NOMO-1 treated with dmso at 0.1 percent for 144 hours (cell line): ENCODE results near the gene CYSRT1.

Experiments
- DNase-seq: peaks from one replicate; lab custom pipeline; 2025; ENCODE audit not compliant: unreplicated experiment; lab: John Stamatoyannopoulos, UW

Gene CYSRT1

DNA sequence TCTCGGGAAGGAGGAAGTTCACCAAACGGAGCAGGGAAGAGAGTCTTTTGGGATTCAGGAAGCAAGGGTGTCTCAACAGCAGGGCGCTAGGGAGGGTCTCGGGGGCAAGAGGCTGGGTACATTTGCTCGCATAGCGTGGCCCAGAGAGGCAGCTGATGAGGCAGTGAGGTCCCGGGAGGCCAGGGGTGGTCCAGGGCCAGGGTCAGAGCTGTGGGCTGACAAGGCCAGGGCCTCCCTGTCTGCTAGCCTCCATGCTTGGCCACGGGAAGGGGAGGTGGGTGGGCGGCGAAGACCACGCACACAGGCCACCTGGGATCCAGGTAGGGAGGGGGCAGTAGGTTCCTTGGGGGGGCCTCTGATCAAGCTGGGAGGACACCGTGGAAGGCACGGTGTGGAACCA is 13.4 kb upstream of the CYSRT1 start:
- no peak for DNase-seq

DNA sequence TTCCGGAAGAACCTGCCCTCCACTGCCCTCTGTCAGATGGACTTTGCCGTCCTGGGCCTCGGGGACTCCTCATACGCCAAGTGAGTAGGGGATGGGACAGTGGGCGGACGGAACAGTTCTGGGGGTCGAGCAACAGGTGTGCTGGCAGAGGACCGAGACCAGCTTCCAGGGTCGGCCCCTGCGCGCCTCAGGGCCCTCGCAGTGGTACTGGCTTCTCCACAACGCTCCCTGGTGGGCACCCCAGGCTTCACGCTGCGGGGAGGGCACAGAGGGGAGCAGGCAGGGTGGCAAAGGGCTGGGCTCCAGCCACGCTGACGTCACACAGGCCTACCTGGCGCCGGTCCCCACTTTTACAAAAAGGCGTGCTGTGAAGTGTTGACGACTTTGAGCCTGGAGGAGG is 12.5 kb upstream of the CYSRT1 start:
- no peak for DNase-seq

DNA sequence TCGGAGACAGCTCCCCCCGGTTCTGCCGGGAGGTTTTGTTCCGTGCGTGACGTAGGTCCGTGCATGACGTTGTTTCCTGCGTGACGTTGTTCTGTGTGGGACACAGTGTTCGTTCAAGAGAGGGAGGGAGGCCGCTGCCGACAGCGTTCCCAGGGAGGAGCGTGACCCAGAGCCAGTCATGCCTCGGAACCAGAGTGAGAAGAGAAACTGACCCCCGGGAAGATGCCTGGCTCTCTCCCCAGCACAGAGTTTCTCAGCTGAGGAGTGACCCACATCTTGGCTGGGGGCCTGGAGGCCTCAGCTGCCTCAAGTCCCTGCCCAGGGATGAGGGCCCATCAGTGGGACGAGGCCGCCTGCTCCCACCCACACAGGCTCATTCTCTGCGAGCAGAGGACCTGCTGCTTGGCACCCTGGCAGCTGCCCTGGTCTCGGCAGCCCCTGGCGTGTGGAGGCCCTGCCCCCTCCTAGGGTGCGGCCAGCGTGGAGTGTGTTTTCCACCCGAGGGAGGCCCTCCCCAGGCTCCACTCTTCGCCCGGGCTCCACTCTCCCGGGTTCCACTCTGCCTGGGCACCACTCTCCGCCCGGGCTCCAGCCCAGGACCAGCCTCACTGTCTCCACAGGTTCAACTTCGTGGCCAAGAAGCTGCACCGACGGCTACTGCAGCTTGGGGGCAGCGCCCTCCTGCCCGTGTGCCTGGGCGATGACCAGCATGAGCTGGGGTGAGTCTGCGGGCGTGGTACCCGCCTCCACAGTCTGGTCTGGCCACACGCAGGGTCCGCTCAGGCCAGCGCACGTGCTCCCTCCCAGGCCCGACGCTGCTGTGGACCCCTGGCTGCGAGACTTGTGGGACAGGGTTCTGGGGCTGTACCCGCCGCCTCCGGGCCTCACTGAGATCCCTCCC is 11.6 kb upstream of the CYSRT1 start:
- no peak for DNase-seq

DNA sequence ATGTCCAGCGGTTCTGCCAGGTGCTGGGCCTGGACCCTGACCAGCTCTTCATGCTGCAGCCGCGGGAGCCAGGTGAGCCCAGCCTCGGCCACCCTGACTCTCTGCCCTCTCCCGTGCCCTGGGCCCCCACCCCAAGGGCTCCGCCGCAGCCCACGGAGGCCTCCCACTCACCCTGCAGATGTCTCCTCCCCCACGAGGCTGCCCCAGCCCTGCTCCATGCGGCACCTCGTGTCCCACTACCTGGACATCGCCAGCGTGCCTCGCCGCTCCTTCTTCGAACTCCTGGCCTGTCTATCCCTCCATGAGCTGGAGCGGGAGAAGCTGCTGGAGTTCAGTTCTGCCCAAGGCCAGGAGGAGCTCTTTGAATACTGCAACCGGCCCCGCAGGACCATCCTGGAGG is 10.4 kb upstream of the CYSRT1 start:
- no peak for DNase-seq

DNA sequence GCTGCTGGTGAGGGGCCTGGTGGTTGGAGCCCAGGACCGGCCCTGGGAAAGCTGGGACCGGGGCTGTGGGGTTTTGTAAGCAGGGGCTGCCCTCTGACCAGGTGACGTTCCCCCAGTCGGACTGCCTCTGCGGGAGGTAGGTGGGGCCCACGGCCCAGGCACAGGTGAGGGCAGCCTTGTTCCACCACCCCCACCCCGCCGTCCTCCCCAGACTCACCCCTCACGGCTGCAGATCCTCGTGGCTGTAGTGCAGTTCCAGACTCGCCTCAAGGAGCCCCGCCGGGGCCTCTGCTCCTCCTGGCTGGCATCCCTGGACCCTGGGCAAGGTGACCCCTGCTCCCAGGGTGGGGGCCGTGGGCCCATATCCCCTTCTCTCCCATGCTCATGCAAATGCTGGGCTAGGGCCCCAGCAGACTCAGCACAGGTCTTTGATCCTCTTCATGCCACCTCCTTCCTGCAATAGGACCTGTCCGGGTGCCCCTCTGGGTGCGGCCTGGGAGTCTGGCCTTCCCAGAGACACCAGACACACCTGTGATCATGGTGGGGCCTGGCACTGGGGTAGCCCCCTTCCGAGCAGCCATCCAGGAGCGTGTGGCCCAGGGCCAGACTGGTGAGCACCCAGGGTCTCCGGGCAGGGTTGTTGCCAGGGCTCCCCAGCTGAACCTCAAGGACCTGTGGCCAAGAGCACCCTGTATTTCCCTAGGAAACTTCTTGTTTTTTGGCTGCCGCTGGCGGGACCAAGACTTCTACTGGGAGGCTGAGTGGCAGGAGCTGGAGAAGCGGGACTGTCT is 9.6 kb upstream of the CYSRT1 start:
- DNase-seq, result no peak

DNA sequence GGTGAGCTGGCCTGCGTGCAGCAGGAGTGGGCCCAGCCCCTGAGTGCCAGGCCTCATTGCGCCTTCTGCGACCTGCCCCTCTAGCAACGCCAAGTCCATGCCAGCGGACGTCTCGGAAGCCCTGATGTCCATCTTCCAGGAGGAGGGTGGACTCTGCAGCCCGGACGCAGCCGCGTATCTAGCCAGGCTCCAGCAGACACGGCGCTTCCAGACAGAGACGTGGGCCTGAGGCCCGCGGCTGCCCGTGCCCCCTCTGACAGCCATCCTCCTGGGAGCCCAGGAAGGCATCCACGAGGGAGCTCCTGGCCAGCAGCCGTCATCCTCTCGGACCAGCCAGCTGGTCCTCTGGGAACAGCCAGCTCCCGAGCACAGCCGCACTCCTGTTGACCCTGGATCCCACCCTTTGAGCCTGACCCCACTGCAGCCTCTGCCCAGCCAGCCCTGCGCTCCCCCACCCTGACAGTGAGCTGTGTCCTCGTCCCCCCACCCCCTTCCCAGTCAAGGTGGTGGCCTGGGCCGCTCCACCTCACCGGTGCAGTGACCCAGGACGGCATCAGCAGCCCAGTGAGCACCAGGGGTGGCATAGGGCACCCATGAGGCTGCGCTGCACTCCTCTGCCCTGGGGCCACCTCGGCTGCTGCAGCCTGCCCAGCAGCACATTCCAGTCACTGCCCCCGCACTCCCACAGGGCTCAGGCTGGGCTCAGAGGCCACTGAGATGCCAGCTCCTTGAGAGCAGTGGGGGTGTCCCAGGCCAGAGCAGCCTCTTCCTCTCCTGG is 8.6 kb upstream of the CYSRT1 start:
- no peak for DNase-seq

DNA sequence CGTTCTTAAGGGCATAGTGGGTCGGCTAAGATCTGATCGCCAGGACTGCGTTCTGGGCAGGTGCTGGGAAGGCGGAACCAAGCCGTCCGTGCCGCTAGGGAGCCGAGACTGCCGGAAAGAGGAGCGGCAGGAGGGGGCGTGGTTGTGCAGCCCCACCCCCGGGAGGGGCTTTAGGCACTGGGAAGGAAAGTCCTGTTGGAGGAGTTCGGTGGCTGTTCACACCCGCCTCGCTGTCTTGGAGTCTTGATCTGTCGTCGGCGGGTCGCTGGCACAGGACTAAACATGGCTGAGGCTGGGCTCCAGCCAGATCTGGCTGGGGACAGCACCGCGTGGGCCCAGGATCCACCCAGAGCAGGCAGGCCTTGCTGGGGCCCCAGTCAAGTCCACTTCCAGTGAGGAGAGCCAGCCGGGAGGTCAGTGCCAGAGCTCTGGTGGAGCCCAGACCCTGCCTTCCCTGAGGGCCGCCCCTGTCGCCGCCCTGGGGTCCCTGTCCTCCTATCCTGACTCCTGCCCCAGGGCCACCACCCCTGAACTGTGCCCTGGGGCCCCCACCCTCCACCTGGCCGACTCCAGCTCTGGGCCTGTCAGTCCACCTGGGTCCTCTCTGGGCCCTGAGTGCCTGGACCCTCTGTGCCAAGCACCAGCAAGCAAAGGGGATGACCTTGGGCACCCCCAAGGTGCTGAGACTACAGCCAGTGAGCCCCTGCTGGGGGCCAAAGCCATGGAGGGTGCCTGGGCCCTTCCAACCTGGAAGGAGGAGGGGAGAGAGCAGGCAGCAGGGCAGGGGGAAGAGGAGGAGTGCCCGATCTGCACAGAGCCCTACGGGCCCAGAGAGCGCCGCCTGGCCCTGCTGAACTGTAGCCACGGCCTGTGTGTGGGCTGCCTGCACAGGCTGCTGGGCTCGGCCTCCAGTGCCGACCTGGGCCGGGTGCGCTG is 7.4 kb upstream of the CYSRT1 start:
- no peak for DNase-seq

DNA sequence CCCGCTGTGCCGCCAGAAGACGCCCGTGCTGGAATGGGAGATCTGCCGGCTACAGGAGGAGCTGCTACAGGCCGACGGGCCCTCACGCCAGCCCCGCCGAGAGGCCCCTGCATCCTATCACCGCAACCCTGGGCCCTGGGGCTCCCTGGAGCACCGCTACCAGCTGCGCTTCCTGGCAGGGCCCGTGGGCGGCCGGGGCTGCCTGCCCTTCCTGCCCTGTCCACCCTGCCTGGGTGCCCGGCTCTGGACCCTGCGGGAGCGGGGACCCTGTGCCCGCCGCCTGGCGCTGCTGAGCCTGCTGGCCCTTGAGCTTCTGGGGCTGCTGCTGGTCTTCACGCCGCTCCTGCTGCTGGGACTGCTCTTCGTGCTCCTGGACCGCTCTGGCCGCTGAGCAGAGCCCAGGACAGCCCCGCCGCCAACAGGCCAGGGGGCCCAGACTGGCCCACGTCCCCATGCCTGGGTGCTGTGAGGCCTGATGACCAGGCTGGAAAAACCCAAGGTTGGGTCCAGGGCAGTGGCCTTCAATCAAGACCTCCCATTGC is 6.7 kb upstream of the CYSRT1 start:
- DNase-seq, result no peak

DNA sequence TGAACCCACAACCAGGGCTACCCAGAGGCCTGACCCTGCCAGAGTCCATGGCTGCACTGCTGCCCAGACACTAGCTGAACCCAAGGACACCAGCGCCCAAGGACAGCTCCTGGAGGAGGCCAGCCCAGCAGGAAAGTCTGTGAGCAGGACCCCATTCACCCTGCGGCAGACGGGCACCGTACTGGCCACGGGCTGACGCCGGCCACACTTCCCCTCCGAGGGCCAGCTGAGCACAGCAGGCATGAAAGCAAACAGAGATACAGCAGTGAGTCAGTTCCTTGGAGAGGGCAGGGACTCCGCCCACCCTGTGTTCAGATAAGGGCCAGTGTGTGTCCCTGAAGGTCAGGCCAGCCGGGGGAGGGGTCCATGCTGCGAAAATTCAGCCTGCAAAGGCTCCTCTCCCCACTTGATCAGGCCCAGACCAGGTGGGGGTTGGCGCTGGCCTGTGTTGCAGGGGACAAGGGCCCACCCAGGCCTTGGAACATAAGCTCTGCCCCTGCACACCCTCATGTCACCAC is 6.2 kb upstream of the CYSRT1 start:
- DNase-seq, result no peak

DNA sequence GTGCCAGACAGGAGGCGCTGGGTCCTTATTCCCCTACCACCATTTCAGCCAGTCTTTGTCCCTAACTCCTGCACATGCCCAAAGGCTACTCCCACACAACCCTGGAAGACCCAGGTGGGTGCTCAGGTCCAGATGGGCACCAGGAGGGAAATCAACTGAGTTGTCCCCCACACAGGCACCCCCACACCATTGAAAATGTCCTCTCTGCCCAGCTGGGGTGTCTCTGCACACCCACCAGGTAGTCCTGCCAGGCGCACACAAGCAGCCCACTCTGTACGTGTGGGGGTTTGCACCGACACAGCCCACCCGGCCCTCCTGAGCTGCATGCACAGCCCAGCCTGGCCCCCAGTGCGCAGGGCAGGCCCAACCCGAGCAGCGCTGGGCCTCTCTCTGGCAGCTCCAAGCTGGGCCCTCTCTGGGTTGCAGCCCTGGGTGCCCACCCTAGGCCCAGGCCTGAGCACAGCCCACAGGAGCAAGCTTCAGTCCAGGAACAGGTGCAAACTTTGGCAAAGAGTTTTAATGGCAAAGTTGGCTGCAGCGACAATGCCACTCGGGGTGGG is 5.1 kb upstream of the CYSRT1 start:
- DNase-seq, result no peak

DNA sequence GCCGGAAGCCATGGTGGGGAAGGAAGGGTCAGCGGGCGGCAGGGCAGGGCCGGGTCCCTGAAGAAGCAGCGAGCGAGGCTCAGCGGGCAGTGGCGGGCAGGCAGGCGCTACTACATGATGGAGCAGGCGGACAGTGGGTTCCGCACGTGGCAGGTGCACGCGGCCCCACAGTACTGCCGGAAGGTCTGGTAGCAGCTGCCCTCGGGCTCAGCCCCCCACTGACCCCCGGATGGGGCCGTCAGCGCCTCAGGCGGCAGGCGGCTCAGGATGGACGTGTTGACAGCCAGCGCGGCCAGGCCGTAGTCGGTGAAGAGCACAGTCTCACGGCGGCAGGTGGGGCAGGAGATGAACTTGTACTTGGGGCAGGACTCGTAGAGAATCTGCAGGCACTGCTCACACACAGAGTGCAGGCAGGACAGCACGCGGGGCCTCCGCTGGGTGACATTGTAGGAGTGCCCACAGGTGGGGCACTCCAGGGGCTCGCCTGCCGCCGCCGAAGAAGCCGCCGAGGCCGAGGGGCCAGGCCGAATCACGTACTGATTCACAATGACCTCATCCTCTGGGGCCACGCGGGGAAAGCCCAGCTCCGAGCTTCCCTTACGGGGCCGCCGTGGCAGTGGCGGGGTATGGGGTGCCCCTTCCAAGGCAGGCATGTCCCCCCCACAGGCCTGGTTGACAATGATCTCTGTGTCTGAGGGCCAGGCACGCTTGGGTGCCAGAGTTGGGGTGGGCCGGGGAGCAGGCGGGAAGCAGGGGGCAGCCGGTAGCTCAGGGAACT is 4.5 kb upstream of the CYSRT1 start:
- DNase-seq, result no peak

DNA sequence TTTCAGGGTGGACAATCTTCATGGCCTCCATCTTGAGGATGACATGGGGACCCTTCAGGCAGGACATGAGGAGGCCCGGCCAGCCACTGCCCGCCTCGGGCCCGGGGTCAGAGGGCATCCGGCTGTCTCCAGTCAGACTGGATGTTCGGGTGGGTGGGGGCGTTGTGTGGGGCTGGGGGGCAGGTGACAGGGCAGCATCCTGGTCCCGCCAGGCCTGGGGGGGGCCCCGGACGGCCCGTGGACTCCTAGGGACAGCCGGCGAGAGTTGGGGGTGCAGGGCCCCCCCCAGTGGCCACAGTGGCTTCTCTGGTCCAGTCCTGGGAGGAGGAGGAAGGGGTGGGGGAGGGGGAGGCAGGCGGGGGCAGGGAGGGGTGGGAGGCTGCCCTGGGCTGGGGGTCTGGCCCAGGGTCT is 3.9 kb upstream of the CYSRT1 start:
- DNase-seq, result no peak

DNA sequence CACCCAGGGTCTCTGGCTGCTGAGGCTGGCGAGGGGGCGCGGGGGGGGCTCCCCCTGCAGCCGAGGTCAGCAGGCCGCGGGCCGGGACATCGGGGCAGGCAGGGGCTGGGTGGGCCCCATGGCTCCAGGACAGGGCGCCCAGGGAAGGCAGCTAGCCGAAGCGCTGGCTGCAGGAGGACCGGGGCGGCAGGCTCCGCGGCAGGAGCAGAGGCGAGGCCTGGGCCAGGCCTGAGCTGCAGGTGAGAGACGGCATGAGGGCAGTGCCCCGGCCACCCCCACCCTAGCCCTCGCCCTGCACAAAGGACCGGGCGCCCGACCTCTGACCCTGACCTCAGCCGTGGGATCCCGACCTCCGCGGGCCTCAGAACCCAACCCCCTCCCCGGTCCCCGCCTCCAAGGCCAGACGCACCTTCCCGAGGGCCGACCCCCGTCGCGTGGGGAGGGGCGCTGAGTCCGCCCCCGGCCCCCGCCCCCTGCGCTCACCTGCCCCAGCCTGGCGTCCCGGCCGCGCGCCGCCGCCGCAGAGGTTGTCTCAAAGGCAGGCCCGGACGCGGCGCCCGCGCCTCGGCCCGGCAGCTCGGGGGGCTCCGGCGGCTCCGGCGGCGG is 3.4 kb upstream of the CYSRT1 start:
- no peak for DNase-seq

DNA sequence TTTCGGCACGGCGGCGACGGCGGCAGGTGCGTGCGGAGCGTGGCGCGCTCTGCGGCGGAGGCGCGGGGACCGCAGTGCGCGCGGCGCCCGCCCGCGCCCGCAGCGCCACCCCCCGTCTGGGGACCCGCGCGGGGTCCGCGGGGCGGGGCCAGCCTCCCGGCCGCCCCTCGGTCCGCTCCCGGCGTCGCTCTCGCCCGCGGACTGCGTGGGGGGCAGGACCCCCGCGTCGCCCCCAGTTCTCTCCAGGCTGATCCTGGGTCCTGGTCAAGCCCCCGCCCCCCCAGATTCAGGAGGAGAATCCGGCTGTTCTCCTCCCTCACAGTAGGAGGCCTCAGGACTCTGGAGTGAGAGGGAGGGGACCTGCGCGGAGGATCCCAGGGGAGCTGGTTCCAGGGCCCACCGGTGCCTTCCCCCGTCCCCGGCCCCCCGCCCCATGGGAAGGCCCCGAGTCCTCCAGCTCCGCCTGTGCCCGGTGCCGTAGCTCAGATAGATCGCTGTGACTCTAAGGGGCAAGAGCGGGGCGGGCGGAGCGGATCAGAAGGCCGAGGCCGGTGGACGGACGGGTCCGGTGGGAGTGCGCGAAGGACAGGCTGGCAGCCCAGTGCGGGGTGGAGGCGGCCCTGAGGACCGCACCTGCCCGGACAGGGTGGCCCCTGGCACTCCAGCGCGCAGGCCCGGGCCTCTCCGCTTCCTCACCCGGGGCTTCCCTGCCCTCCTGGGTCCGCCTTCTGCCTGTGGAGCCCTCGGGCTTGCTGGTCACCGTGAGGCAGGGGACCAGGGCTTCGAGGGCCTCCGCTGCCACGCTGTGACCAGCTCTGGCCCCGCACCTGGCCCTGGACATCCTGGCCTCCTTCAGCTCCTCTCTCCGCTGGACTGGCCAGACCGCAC is 2.5 kb upstream of the CYSRT1 start, which contains the start of gene RNF208:
Gene RNF208 (minus strand): TSS at position 51 of the 888 bp plus-strand sequence. CDS start 1,028 bp downstream, outside the sequence.
- DNase-seq, result no peak

DNA sequence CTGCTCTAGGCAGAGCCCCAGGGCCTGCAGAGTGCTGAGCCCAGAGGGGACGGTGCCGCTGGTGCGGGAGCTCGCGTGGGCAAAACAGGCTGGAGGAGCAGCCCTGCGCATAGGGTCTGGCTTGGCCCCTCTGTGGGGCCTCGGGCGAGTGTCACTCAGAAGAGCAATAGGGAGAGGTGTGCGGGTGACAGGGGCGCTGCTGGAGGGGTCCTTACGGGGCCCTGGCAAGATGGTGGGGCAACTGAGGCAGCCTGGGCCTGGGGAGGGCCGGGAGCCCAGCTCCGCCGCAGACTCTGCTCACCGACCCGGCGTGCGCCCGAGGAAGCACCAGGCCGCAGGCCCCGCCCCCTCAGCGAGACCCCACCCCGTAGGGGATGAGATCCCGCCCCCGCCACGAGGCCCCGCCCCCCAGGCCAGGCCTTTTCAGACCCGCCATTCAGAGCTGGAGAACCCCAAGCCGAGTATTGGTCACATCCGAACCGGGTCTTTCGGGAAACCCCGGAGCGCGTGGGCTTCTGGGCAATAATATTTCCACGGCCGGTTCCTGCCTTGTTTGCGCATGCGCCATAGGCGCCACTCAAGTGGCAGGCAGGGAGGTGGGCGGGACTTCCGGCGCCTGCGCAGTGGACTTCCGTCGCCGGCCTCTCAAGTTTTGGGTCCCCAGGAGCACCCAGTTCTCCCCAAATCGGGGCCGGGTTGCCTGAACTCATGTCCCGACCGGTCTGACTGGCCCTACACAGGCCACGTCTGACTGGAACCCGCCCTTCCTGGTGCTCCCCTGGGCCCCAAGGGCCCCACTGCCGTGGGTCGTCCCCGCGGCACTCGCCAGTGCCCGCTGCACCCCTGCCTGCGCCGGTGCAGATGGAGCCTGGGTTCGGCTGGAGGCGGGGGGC is 1.6 kb upstream of the CYSRT1 start:
- DNase-seq, result peak; percentile 98

DNA sequence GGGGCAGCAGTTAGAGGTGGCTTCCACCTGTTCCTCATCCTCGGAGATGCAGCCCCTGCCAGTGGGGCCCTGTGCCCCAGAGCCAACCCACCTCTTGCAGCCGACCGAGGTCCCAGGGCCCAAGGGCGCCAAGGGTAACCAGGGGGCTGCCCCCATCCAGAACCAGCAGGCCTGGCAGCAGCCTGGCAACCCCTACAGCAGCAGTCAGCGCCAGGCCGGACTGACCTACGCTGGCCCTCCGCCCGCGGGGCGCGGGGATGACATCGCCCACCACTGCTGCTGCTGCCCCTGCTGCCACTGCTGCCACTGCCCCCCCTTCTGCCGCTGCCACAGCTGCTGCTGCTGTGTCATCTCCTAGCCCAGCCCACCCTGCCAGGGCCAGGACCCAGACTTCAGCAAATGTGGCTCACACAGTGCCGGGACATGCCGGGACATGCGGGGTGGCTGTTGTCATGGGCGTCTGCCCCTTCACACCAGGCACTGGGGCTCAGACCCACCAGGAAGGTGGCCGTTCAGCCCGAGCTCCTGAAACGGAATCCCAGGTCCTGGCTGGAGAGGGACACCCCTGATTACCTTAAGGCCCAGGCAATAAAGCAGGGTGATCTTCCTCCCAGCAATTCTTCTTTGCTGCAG is 841 bp downstream of the CYSRT1 start:
- DNase-seq, result no peak
